Stimulated activated CD8-positive, alpha-beta memory T cell treated with anti-CD3 and anti-CD28 coated beads, Interleukin-4, amount 100 ng/mL, for 4 hours (primary cell): ENCODE results near the gene TRIM7.
"Not testable (repeated sequence)": the region's sequence is repeated elsewhere in the genome, so short reads cannot be mapped to it uniquely, and the experiment has no call there.

Experiments
- DNase-seq, 2 donors: peaks; one replicate each; pipeline ENCODE4 v3.0.0-alpha.2; 2020; ENCODE audit warnings: low read depth in 2 of 2, low spot score in 1 of 2

Gene TRIM7

DNA sequence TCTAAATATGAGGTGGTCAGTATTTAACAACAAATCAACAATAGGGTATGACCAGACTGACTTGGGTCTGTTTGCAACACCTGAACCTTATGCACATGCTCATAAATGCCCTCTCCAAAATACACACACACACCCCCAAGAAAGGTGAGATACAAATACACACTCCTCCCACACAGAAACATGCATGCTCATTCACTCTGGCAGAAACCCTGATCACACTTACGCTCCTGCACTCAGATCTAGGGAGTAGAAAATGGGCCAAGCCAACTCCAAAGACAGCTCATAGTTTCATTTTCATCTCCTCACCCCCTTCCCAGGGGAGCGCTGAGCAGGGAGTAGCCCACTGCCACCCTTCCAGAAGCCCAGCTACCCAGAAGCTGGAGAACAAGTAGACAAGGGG lies 11.3 kb downstream of the TRIM7 start:
- no peak for DNase-seq

DNA sequence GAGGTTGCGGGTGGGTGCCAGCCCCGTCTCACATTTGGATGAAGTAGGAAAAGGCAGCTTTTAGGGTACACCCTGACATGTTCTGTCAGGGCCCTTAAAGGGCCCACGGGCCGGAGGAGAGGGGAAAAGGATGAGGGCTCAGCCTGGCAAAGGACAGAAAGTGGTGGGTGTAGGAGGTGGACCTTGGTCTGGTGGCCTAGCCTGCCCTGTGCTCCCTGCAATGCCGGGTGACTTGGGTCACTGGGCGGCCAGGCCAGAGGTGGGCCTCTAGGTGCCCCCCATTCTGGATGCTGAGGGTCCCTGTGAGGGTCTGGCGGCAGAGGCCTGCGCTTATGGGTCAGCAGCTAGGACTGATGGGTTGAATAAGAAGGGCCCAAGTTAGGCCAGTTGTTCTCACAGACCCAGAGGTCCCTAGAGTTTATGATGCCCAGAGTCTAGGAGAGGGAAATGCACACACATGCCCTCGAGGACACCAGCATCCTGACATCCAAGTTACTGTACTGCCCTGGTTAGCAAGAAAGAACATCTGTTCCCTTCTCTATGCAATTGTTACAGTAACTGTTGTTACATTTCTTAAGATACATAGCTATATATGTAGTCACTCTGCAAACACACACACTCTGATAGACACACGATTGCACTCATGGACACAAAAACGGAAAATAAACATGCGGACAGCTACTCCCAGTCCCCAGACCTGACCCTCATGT lies 12.5 kb downstream of the TRIM7 start:
- no peak for DNase-seq

DNA sequence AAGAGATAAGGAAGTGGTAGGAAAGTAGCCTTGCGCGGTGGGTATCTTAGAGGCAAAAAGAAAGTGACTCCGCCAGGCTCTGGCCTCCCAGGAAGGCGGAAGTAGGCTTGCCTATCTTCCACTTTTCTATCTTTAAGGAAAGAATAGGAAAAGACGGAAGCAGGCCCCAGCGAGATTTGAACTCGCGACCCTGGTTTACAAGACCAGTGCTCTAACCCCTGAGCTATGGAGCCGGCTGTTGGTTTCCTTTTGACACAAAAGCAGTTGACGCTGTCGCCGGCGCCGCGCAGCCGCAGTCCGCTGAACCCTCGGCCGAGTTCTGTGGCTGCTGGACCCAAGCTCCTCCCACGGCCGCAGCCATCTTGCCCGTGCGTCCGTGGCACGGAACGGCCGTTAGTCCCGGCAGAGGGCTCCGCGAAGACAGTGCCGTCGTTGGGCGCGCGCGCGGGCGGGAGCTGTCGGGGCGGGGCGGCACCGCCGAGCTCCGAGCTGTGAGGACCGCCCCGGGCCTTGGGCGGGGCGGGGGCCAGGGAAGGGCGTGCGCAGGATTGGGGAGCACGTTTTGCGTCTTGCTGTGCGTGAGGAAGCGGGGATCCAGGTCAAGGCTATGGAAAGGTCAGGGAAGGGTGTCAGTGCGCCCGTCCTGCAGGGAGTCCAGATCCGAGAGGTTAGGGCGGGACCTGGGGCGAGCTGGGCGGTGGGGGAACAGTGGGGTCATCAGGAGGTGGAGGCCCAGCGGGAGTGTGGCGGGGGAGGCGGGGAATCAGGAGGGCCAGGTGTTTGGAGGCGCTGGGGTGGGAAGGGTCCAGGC lies 13.3 kb downstream of the TRIM7 start:
- peak; percentile 87 to 95 for DNase-seq

DNA sequence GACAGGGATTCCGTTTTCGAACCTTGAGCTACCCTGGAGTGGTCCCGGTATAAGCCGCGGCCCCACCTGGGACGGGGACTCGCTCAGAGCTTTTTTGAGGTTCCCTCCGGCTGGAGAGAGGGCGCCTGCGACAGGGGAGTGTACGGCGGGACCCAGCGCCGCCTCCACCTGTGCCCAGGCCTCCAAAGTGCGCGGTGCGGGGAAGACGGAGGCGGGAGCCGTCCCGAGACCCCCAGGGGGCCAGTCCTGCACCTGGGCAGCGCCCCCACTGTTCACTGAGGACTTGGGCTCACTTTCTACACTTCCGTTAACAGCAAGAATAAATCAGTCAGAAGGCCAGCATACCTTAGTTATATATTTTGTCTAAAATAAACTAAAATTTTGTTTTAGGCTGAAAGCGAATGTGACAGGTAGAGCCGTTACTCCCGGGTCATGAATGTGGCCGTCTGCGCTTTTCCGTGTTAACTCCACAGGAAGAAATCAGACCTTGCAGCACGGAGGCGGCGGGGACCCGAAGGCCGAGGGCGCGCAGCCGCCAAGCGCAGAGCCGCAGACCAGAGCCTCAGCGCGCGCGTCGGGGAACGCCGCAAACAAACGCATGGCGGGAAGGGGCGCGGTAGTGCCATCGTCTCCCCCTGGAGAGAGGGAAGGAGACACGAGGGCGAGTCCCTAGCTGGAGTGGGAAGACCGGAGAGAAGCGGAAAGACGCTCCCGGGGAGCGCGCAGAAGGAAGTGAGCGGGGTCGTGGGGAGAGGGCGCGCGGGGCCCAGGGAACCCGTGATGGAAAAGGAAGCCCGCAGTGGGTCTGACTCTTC lies 14.1 kb downstream of the TRIM7 start:
- DNase-seq = no peak

DNA sequence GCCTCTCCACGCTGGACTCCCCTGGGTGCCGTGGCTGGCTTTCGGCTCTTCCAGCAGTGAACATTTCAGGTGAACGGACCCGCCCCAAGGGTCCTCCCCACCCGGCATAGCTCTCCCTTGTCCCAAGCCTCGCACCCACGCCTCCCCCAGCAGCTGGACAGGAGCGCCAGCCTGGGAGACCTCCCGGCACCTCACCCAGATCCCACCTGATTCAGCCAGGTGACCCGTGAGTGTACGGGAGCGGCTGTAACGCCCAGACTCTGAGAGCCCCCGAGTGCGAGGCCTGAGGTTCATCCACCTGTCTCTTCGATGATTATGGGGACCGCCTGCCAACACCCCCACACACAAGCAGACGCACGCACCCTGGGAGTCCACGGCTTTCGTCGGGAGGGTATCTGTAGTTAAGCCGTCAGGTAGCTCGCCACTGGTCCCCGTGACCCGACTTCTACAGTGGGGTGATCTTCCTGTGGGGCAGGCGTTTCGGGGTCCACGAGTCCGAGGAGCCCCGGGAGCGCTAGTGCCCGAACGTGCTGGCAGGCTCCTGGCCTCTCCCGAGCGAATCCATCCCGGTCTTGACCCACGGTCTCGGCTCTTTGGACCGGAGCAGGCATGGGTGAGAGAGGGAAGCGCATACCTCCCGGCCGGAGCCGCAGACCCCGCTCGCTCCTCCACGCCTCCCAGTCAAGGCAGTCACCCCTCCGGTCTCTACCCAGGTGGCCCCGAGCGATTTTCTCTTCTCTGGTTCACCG lies 14.9 kb downstream of the TRIM7 start:
- DNase-seq = no peak

DNA sequence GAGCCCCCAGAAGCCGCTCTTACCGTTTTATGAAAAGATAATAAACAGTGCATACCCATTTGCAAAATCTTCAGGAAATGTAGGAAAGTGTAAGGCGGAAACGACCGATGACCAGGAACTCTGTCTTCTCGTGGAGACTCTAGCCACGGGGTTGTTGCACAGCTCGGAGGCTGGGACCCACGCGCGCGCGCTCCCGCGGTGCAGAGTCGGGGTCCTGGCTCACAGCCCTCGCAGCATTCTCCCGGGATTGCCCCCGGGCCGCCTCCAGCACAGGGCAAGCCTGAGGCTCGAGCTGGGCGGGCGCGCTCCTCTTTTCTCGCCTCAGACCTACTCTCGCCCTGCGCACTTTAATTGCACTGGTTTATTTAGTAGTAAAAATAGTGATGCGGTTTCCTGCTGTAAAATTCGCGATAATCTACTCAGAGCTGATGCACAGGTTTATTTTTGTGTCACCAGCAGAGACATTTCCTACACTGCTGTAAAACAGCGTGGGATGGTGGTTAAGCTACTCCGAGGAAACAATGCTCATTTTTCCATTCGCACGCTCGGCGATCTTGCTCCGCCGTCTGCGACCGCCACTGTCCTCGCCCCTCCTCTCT lies 15.5 kb downstream of the TRIM7 start:
- DNase-seq = no peak

DNA sequence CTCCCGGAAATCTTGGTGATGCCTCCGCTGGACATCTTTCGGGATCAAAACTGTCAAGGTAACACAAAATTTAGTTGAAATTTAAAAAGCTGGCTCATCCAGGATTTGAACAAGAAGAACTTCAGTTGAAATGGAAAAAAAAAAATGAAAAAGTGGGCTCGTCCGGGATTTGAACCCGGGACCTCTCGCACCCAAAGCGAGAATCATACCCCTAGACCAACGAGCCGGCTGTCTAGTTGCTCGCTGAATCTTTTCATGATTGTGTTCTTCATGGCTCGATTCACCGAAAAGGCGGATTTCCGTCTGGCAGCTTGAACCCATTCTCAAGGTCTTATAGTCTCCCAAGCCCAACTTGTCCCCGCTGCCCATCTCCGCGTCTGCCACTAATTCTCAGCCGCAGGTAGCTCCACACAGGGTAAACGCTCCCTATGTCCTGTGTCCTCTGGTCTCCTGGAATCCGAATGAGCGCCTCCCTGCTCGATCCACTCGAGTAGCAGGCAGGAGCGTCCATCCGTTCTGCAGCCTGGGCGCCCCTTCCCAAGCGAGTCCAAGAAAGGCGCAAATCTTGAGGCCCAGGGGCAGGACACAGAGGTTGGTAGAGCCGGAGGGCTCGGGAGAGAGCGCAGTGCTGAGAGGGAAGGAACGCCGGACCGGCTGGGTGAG lies 16.2 kb downstream of the TRIM7 start:
- DNase-seq = peak in 1 of 2 donors; percentile 78

DNA sequence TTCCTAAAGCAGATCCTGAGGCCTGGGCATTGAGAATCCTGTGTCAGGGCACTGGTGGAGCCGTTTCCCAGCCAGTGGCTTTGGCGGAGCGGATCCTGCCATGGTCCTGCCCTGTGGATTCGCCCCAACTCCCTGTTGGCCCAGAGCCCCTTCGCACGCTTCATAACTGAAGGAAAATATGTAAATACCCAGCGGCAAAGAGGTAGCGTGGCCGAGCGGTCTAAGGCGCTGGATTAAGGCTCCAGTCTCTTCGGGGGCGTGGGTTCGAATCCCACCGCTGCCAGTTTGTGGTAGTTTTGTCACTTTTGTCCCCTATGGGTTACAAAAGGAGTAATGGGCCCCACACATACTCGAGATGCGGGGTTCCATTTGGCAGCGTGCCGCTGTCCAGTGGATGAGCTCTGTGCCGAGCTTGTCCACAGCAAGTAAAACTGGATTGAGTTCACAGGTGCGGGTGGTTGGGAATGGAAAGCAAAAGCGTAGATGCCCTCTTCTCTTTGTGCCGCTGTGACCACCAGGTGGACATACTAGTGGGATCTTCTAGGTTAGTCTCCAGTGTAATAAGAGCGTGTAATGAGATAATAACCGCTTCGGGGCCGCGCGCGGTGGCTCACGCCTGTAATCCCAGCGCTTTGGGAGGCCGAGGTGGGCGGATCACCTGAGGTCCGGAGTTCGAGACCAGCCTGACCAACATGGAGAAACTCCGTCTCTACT lies 17.3 kb downstream of the TRIM7 start:
- no peak for DNase-seq

DNA sequence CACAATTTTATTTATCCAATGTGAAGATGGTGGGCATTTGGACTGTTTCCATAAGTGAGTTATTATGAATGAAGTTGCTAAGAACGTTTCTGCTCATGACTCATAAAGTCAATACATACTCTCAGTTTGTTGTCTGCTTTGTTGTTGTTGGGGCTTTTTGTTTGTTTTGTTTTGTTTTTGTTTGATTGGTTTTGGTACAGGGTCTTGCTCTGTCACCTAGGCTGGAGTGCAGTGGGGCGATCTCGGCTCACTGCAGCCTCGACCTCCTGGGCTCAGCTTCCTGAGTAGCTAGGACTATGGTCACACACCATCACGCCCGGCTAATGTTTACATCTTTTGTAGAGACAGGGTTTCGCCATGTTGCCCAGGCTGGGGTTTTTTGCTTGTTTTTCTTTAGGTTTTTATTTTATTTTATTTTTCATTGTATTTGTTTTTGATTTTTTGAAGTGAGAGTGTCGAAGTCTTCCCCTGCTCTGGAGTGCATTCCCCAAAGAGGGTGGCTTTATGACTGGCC lies 18.0 kb downstream of the TRIM7 start:
- no peak for DNase-seq

DNA sequence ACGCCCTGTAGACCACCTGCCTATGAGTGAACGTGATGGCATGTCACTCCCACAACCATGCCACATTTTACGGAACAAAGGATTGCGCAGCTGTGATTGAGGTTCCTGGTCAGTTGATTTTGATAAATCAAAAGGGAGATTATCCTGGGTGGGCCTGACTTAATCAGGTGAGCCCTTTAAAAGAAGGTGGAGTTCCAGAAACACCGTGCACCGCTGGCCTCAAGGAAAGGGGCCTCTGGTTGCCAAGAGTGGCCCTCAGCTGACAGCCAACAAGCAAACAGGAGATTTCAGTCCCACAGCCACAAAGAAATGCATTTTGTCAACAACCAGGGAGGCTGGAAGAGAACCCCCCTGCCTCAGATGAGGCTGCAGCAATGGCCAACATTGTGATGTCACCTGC lies 19.0 kb downstream of the TRIM7 start:
- DNase-seq = no peak

DNA sequence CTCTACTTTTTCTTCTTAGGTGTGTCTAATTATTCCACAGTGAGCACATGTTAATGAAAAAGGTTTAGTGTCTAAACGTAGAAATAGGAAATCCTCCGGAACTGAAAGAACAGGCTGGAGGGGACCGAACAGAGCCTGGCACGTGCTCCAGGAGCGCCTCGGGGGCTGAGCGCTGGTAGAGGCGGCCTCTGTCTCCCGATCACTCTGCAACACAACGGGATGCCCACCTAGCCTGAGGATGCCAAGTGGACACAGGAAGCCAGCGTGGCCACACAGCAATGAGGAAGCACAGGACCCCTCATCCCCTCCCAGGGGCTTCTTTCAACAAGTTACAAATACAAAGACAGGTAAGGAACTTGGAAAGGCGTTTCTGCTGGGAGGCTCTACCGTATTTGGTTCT lies 19.4 kb downstream of the TRIM7 start:
- no peak for DNase-seq

DNA sequence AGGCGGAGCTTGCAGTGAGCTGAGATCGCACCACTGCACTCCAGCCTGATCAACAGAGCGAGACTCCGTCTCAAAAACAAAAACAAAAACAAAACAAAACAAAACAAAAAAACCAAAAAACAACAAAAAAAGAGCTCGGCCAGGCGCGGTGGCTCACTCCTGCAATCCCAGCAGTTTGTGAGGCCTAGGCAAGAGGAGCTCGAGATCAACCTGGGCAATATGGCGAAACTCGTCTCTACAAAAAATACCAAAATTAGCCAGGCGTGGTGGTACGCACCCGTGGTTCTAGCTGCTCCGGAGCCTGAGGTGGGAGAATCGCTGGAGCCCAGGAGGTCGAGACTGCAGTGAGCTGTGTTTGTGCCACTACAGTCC lies 20.2 kb downstream of the TRIM7 start:
- no peak for DNase-seq

DNA sequence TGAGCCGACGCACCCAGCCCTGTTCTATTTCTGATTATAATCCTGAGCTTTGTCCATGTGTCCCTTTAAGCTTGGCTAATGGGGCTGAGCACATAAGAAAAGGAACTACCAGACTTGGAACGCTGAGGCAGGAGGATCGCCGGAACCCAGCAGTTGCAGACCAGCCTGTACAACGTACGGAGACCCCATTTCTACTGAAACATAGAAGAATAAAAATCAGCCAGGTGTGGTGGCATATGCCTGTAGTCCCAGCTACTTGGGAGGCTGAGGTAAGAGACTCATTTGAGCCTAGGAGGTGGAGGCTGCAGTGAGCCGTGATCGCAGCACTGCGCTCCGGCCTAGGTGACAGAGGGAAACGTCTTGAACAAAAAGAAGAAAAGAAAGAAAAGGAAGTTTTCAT lies 22.3 kb downstream of the TRIM7 start:
- DNase-seq = no peak

DNA sequence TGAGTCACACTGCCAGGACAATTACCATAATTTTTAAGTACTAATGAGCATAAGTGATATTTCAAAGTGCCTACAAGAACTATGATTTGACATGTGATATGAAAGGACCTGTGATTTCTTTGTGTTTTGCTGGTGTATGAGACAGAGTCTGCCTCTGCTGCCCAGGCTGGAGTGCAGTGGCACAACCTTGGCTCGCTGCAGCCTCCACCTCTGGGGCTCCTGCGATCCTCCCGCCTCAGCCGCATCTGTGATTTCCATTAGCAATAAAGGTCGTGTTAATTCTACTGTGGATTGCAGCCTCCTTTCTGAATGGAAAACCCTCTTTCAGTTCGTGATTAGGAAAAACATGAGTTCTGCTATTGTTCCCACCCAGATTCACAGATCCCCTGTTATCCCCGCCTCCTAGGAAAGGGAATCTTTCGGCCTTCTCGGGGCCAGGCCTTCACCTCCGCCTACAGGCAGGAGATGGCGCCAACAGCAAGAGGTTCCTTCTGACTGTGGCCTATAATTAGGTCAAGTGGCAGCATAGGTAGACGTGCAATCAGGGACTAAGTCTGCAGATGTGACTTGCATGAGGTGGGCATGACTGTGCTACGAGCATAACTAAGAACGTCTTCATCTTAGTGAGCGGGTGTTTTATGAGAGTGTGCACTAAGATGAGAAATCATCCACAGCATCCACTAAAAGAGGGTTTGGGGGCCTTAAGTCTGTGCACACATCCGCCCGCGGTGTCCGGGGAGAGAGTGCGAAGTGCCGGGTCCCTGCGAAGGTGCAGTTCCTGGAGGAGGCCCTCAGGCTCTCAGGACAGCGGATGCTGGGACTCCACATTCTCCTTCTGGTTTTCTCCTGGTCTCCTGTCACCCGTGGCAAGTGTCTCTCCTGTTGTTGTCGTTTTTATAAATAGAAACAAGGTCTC lies 23.1 kb downstream of the TRIM7 start:
- DNase-seq = no peak

DNA sequence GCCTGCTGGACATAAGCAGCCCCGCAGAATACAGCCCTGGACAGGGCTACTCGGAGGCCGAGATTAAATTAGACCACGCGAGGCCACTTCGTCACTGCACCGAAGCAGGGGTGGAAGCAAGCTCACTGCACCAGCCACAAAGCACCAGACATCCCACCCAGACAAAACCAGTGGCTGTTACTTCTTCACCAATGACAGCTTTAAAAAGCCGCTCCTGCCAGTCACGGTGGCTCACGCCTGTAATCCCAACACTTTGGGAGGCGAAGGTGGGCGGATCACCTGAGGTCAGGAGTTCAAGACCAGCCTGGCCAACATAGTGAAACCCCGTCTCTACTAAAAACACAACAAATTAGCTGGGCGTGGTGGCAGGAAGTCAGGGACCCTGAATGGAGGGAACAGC lies 27.4 kb downstream of the TRIM7 start:
- not testable (repeated sequence) for DNase-seq

DNA sequence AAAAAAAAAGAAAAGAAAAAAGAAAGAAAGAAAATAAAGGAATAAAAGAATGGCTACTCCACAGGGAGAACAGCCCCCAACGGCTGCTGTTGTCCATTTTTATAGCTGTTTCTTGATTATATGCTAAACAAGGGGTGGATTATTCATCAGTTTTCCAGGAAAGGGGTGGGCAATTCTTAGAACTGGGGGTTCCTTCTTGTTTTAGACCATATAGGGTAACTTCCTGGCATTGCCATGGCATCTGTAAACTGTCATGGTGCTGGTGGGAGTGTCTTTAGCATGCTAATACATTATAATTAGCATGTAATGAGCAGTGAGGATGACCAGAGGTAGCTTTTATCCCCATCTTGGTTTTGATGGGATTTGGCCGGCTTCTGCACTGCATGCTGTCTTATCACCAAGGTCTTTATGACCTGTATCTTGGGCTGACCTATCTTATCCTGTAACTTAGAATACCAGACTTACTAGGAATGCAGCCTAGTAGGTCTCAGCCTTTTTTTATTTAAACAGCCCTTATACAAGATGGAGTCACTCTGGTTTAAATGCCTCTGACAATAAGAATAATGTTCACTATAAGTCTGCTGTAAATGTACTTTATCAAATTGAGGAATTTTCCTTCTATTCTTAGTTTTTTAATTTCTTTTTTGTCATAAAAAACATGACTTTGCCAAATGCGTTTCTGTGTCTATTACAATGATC lies 28.6 kb downstream of the TRIM7 start:
- no peak for DNase-seq

DNA sequence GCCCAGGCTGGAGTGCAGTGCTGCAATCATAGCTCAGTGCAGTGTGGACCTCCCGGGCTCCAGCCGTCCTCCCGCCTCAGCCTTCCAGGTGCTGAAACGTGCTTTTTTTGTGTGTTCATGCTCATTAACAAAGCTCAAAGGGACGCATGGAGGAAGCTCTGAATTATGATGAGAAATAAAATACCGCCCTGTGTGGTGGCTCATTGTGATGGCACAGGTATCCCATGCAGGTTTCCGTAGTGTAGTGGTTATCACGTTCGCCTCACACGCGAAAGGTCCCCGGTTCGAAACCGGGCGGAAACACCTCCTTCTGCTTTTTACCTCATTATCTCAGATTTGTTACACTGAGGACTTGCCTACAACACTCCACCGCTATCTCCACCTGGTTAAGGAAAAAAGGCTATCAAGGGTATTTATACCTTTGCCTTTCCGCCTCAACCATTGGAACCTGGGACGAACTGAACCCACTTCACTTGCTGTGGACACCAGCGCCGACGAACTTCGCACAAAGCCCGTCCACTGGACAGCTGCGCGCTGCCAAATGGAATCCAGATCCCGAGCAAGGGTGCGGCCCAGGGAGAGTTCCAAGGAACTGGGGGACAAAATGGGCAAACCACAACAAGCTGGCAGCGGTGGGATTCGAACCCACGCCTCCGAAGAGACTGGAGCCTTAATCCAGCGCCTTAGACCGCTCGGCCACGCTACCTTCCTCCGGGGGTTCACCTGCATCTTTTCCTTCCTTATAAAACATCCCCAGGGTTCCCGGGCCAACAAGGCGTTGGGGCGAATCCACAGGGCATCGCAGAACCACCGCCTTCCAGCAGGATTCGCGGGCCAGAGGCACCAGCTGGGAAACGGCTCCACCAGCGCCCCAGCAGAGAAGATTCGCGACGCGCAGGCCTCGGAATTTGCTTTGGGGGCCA lies 31.3 kb downstream of the TRIM7 start:
- DNase-seq = peak in 1 of 2 donors; percentile 41
